ENCODE results near the gene NPAS3. TPM values are rescaled to one million over a fixed set of nuclear protein-coding genes. Genes with fewer than 3 reads are reported as not detected.

Gene NPAS3
- total RNA-seq, 1 experiment from 2014 or later, result 0.36 TPM

DNA sequence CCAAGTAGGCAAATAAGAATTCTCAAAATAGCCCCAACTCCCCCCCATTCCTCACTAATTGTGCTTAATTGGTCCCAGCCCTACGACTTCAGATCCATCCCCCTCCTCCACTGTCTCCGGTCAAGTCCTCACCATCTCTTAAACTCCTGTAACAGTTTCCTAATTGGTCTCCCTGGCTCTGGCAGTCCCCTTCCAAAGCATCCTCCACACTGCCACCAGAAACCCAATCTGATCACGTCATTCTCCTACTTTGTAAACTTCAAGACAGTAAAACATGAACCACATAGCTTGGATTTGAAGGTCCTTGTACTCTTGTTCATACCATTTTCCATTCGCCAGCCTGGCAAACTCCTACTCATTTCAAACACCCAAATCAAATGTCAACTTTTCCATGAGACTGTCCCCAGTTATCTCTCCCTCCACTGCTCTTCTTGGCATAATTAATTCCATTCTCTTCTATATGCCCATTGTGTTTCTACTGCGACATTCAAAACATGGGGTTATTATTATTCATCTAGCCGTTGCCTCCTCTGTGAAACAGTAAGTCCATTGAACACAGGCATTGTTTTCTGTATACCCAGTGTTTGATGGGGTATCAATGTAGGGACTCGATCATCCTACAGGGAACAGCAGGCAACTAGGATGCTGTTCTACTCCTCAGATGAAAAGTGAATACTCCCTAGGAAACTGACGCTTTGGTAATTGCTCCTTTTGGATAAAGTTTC lies 907.6 kb downstream of the NPAS3 start:
- no peak overlapping the region for H3K4me3 ChIP-seq (ENCODE audit: low read length)
- no TSS peak for BruUV-seq (replicated peaks)
- no peaks in the 10 kb centered on the region for H3K36me3 ChIP-seq (ENCODE audit: low read depth, low read length)
- no peaks in the 10 kb centered on the region for H3K79me2 ChIP-seq (ENCODE audit: low read length)
- TF ChIP-seq EZH2 (IDR thresholded peaks at IDR 0.05; ENCODE audit: low read length, unreplicated experiment), result no peak
- TF ChIP-seq, protein P1, sequence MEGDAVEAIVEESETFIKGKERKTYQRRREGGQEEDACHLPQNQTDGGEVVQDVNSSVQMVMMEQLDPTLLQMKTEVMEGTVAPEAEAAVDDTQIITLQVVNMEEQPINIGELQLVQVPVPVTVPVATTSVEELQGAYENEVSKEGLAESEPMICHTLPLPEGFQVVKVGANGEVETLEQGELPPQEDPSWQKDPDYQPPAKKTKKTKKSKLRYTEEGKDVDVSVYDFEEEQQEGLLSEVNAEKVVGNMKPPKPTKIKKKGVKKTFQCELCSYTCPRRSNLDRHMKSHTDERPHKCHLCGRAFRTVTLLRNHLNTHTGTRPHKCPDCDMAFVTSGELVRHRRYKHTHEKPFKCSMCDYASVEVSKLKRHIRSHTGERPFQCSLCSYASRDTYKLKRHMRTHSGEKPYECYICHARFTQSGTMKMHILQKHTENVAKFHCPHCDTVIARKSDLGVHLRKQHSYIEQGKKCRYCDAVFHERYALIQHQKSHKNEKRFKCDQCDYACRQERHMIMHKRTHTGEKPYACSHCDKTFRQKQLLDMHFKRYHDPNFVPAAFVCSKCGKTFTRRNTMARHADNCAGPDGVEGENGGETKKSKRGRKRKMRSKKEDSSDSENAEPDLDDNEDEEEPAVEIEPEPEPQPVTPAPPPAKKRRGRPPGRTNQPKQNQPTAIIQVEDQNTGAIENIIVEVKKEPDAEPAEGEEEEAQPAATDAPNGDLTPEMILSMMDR (conservative IDR thresholded peaks at IDR 0.05; ENCODE audit: low read depth, low read length), result no peak
- TF ChIP-seq EZH2phosphoT487 (IDR thresholded peaks at IDR 0.05; ENCODE audit: borderline replicate concordance, low read length), result no peak
- no peak overlapping the region for H3K4me2 ChIP-seq (ENCODE audit: low read length)
- DNase-seq (no peak), ATAC-seq (no peak)
- H3K27ac ChIP-seq (ENCODE audit: low read length), result no peak overlapping the region
- ChIA-PET POLR2A (ENCODE audit: unreplicated experiment) (no interaction called here), CTCF (interaction anchor here (0.6 kb wide), 1 partner anchor 445 kb away, joined by 6 read pairs; no protein-coding TSS in a partner anchor)
- no peaks in the 10 kb centered on the region for H4K20me1 ChIP-seq (ENCODE audit: low read length)
- H3K9me2 ChIP-seq (replicated peaks; ENCODE audit: low read length), result no peaks in the 10 kb centered on the region
- no peaks in the 10 kb centered on the region for H3K4me1 ChIP-seq (ENCODE audit: insufficient read depth, low read length)
- intact Hi-C loops (cut with micrococcal nuclease), result no loop called here
- H3K9me3 ChIP-seq (ENCODE audit: low read length), result no peaks in the 10 kb centered on the region
- H3K27me3 ChIP-seq (ENCODE audit: low read length), result peaks cover 23% of the 10 kb centered on the region; the same call in 1 of the 2 replicates
- H2AFZ ChIP-seq (ENCODE audit: low read length), result no peak overlapping the region
- H3F3A ChIP-seq (ENCODE audit: low read length, unreplicated experiment), result no peaks in the 10 kb centered on the region
- no peak overlapping the region for H3K9ac ChIP-seq (ENCODE audit: low read length)

DNA sequence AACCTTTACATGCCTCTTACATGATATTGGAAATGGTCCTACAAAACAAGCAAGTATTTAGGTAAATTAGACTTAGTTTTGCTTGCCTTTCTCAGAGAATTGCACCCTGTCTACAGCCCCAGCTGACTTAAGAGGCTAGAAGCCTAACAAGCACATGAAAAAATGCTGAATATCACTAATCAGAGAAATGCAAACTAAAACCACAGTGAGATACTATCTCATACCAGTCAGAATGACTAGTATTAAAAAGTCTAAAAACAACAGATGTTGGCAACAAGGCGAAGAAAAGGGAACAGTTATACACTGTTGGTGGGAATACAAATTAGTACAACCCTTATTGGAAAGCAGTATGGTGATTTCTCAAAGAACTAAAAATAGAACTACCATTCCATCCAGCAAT lies 908.4 kb downstream of the NPAS3 start:
- ATAC-seq (no peak), DNase-seq (no peak)
- H3K4me3 ChIP-seq (ENCODE audit: low read length), result no peak overlapping the region
- H3K27me3 ChIP-seq (ENCODE audit: low read length), result peaks cover 23% of the 10 kb centered on the region
- no peak overlapping the region for H3K9ac ChIP-seq (ENCODE audit: low read length)
- H3K9me2 ChIP-seq (replicated peaks; ENCODE audit: low read length), result no peaks in the 10 kb centered on the region
- H3K9me3 ChIP-seq (ENCODE audit: low read length), result no peaks in the 10 kb centered on the region
- ChIA-PET POLR2A (ENCODE audit: unreplicated experiment) (no interaction called here), CTCF (no interaction called here)
- no peaks in the 10 kb centered on the region for H3K79me2 ChIP-seq (ENCODE audit: low read length)
- no peak for TF ChIP-seq EZH2phosphoT487 (IDR thresholded peaks at IDR 0.05; ENCODE audit: borderline replicate concordance, low read length)
- intact Hi-C loops (cut with micrococcal nuclease), result no loop called here
- H3F3A ChIP-seq (ENCODE audit: low read length, unreplicated experiment), result no peaks in the 10 kb centered on the region
- H3K36me3 ChIP-seq (ENCODE audit: low read depth, low read length), result no peaks in the 10 kb centered on the region
- no peak overlapping the region for H2AFZ ChIP-seq (ENCODE audit: low read length)
- H4K20me1 ChIP-seq (ENCODE audit: low read length), result no peaks in the 10 kb centered on the region
- no peak overlapping the region for H3K27ac ChIP-seq (ENCODE audit: low read length)
- BruUV-seq (replicated peaks), result no TSS peak
- H3K4me1 ChIP-seq (ENCODE audit: insufficient read depth, low read length), result no peaks in the 10 kb centered on the region
- H3K4me2 ChIP-seq (ENCODE audit: low read length), result no peak overlapping the region

DNA sequence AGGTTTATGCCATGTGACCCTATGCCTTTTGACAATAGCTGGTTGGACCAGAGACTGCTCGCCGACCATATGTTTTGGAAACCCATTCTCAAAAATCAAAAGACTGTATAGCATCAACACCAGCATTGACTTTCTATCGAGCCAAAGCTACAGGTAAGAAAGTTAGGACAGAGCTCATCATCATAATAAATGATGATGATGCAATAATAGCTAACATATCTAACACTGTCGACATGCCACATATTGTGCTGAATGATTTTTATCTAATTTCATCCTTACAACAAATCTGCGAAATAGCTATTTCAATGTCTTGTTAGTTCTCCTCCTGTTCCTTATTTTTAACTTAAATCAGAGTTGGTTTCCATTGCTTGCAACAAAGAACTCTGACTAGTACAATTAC lies 909.3 kb downstream of the NPAS3 start:
- intact Hi-C loops (cut with micrococcal nuclease), result no loop called here

More for the DNA sequence above, 909.3 kb downstream of the NPAS3 start:
- Histone ChIP-seq H3K4me2 (ENCODE audit: low read length) (no peak overlapping the region), H3K27me3 (ENCODE audit: low read length) (peaks cover 24% of the 10 kb centered on the region), H3F3A (ENCODE audit: low read length, unreplicated experiment) (no peaks in the 10 kb centered on the region), H3K9me2 (replicated peaks; ENCODE audit: low read length) (no peaks in the 10 kb centered on the region), H3K4me1 (ENCODE audit: insufficient read depth, low read length) (no peaks in the 10 kb centered on the region), H3K9ac (ENCODE audit: low read length) (no peak overlapping the region), H4K20me1 (ENCODE audit: low read length) (no peaks in the 10 kb centered on the region), H3K36me3 (ENCODE audit: low read depth, low read length) (no peaks in the 10 kb centered on the region), H2AFZ (ENCODE audit: low read length) (no peak overlapping the region), H3K4me3 (ENCODE audit: low read length) (no peak overlapping the region), H3K9me3 (ENCODE audit: low read length) (no peaks in the 10 kb centered on the region), H3K27ac (ENCODE audit: low read length) (no peak overlapping the region), H3K79me2 (ENCODE audit: low read length) (no peaks in the 10 kb centered on the region)
- no TSS peak for BruUV-seq (replicated peaks)
- ATAC-seq (no peak), DNase-seq (no peak)
- CTCF ChIA-PET, result interaction anchor here (0.6 to 0.8 kb wide), 2 partner anchors 208 to 250 kb away, joined by 4 to 6 read pairs; no protein-coding TSS in a partner anchor
- TF ChIP-seq EZH2phosphoT487 (IDR thresholded peaks at IDR 0.05; ENCODE audit: borderline replicate concordance, low read length), result no peak
- TF ChIP-seq, protein P1 (conservative IDR thresholded peaks at IDR 0.05; ENCODE audit: low read depth, low read length), result no peak
- no peak for TF ChIP-seq EZH2 (IDR thresholded peaks at IDR 0.05; ENCODE audit: low read length, unreplicated experiment)
- POLR2A ChIA-PET (ENCODE audit: unreplicated experiment), result no interaction called here

Data from PC-3 (cell line).